ENCODE data around the gene LMO4. TPM values are rescaled to one million over a fixed set of nuclear protein-coding genes. Genes with fewer than 3 reads are reported as not detected.

Gene LMO4
- total RNA-seq, 1 experiment from 2014 or later, result 38.5 TPM

DNA sequence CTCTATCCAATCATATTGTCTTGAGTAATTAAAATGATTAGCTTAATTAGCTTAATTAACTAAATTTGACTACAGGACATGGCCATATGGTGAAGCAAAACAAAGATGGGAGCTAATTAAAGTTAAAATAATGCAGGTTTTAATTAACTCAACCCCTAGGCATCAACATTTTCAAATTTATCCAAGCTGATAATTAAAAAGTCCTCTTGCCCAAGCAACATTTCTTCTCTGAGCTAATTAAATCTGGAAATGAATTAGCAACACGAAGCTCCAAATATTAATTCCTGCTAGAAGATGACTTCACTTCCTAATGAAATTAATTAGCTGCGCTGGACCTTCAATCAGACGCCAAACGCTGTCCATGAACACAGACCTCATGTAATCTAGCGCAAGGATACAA, 27.9 kb downstream of the LMO4 start:
- Histone ChIP-seq H3K9me3 (ENCODE audit: control insufficient read depth in 1 of 2, insufficient read depth in 1 of 2, low read depth in 1 of 2, low read length in 2 of 2) (no peaks in the 10 kb centered on the region), H3K27me3 (ENCODE audit: insufficient read depth, low read length) (no peaks in the 10 kb centered on the region), H3K4me1 (ENCODE audit: control insufficient read depth in 1 of 2, insufficient read depth in 2 of 2, low read length in 2 of 2) (no peaks in the 10 kb centered on the region), H3K4me2 (ENCODE audit: low read length) (no peak overlapping the region), H3K27ac (ENCODE audit: low read depth, low read length) (no peak overlapping the region), H3K4me3 (replicated peaks in 1 of 2; ENCODE audit: low read depth in 1 of 2, low read length in 2 of 2) (no peak overlapping the region), H4K20me1 (ENCODE audit: insufficient read depth) (no peaks in the 10 kb centered on the region), H3K9me2 (ENCODE audit: insufficient read depth) (no peaks in the 10 kb centered on the region), H3K36me3 (ENCODE audit: control insufficient read depth in 1 of 2, insufficient read depth in 2 of 2, low read length in 2 of 2) (no peaks in the 10 kb centered on the region), H3K79me2 (ENCODE audit: insufficient read depth, low read length) (no peaks in the 10 kb centered on the region), H3K9ac (ENCODE audit: low read length) (no peak overlapping the region), H2AFZ (ENCODE audit: low read depth, low read length, poor library complexity, severe bottlenecking) (no peak overlapping the region)
- POLR2A ChIA-PET, result no interaction called here
- ATAC-seq, result no peak
- DNase-seq (ENCODE audit: low read depth, low spot score), result no peak
- CTCF ChIA-PET, result no interaction called here
- RAD21 ChIA-PET (ENCODE audit: low non-redundant PET in 1 of 2, low total read pairs in 2 of 2, uncharacterized antibody in 2 of 2, unreplicated experiment in 2 of 2), result no interaction called here
- intact Hi-C loops (cut with micrococcal nuclease), result no loop called here
- no TSS peak for BruUV-seq (replicated peaks)
- TF ChIP-seq CBX3 (IDR thresholded peaks at IDR 0.05; ENCODE audit: low read depth), result no peak
- TF ChIP-seq SP1 (IDR thresholded peaks at IDR 0.05; ENCODE audit: low read depth), result no peak
- TF ChIP-seq EZH2phosphoT487 (IDR thresholded peaks at IDR 0.05; ENCODE audit: borderline replicate concordance), result no peak
- no peak for TF ChIP-seq FOSL1 (IDR thresholded peaks at IDR 0.05; ENCODE audit: low read depth)
- TF ChIP-seq CEBPB (IDR thresholded peaks at IDR 0.05; ENCODE audit: low read depth), result no peak
- no peak for TF ChIP-seq POLR2A (IDR thresholded peaks at IDR 0.05; ENCODE audit: borderline replicate concordance, extremely low read depth, insufficient read depth, insufficient read length)
- TF ChIP-seq POLR2AphosphoS5 (IDR thresholded peaks at IDR 0.05; ENCODE audit: low read depth, low read length), result no peak
- TF ChIP-seq REST (IDR thresholded peaks at IDR 0.05; ENCODE audit: low read depth), result no peak
- no peak for TF ChIP-seq YY1 (IDR thresholded peaks at IDR 0.05; ENCODE audit: extremely low read depth, insufficient replicate concordance, low read depth, low read length)
- TF ChIP-seq ATF3 (IDR thresholded peaks at IDR 0.05), result no peak
- no peak for TF ChIP-seq JUND (IDR thresholded peaks at IDR 0.05)
- TF ChIP-seq EZH2 (IDR thresholded peaks at IDR 0.05), result no peak
- TF ChIP-seq, protein P1, sequence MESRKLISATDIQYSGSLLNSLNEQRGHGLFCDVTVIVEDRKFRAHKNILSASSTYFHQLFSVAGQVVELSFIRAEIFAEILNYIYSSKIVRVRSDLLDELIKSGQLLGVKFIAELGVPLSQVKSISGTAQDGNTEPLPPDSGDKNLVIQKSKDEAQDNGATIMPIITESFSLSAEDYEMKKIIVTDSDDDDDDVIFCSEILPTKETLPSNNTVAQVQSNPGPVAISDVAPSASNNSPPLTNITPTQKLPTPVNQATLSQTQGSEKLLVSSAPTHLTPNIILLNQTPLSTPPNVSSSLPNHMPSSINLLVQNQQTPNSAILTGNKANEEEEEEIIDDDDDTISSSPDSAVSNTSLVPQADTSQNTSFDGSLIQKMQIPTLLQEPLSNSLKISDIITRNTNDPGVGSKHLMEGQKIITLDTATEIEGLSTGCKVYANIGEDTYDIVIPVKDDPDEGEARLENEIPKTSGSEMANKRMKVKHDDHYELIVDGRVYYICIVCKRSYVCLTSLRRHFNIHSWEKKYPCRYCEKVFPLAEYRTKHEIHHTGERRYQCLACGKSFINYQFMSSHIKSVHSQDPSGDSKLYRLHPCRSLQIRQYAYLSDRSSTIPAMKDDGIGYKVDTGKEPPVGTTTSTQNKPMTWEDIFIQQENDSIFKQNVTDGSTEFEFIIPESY (IDR thresholded peaks at IDR 0.05; ENCODE audit: extremely low read depth, insufficient replicate concordance, low read length), result no peak
- TF ChIP-seq EGR1 (IDR thresholded peaks at IDR 0.05; ENCODE audit: low read depth), result no peak
- no peak for TF ChIP-seq SRF (IDR thresholded peaks at IDR 0.05; ENCODE audit: low read depth)
- TF ChIP-seq, protein P2, sequence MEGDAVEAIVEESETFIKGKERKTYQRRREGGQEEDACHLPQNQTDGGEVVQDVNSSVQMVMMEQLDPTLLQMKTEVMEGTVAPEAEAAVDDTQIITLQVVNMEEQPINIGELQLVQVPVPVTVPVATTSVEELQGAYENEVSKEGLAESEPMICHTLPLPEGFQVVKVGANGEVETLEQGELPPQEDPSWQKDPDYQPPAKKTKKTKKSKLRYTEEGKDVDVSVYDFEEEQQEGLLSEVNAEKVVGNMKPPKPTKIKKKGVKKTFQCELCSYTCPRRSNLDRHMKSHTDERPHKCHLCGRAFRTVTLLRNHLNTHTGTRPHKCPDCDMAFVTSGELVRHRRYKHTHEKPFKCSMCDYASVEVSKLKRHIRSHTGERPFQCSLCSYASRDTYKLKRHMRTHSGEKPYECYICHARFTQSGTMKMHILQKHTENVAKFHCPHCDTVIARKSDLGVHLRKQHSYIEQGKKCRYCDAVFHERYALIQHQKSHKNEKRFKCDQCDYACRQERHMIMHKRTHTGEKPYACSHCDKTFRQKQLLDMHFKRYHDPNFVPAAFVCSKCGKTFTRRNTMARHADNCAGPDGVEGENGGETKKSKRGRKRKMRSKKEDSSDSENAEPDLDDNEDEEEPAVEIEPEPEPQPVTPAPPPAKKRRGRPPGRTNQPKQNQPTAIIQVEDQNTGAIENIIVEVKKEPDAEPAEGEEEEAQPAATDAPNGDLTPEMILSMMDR (IDR thresholded peaks at IDR 0.05 in 2 of 3, conservative IDR thresholded peaks at IDR 0.05 in 1 of 3; ENCODE audit: borderline replicate concordance in 1 of 3, insufficient read depth in 1 of 3, low read depth in 2 of 3, low read length in 2 of 3), result no peak
